SKM-1 (cell line): ENCODE results near the gene EIF1AD.
A peak's percentile ranks its signal among the peaks of the same experiment; 100 is the strongest.
"Not testable (repeated sequence)": the region's sequence is repeated elsewhere in the genome, so short reads cannot be mapped to it uniquely, and the experiment has no call there.

ENCODE experiments used
- DNase-seq: peaks from one replicate; lab custom pipeline; 2025; ENCODE audit not compliant: unreplicated experiment; lab: John Stamatoyannopoulos, UW

EIF1AD gene

DNA sequence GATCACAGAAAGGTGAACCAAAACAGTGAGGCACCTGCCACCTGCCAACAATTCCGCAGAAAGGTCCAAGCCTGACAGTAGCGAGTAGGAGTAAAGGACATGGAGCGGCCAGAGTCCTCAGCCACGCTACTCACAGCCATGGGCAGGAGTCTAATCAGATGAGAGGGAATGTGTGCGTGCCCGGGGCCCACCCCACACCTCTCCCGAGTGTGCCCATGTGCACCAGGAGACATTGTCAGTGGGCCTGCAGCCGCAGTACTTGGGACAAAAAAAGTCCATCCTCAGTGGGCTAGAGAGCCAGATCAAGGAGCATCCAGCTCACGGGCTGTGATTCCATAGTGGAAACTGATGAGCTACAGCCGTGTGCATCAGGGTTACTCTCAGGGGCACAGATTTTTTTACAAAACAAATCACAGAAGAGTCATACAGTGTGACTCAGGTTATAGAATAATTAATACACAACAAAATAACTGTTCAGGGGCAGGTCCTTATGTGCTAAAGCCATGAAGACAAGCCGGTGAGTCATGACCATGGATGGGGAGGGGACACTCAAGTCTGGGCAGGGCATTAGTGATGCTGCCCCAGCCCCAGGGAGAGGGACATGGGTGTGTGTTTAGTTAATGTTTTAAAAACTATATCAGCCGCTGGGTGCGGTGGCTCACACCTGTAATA is 28.4 kb downstream of the EIF1AD start:
- no peak for DNase-seq

DNA sequence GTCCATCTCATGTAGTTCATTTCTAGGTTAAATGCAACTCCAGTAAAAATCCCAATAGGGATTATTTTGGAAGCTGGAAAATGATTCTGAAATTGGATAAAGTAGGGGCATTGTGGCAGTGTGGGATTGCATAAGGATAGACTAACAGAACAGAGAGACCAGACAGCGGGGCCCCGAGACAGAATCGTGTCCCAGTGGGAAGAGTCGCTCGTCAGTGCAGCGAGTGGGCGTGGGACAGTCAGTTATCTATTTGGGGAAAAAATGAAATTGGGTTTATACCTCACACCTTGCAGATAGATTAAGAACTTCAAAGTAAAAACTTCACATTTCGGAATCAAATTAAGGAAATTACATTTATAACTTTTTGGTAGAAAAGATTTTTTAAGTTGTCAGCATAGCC is 29.8 kb downstream of the EIF1AD start:
- DNase-seq, result no peak

DNA sequence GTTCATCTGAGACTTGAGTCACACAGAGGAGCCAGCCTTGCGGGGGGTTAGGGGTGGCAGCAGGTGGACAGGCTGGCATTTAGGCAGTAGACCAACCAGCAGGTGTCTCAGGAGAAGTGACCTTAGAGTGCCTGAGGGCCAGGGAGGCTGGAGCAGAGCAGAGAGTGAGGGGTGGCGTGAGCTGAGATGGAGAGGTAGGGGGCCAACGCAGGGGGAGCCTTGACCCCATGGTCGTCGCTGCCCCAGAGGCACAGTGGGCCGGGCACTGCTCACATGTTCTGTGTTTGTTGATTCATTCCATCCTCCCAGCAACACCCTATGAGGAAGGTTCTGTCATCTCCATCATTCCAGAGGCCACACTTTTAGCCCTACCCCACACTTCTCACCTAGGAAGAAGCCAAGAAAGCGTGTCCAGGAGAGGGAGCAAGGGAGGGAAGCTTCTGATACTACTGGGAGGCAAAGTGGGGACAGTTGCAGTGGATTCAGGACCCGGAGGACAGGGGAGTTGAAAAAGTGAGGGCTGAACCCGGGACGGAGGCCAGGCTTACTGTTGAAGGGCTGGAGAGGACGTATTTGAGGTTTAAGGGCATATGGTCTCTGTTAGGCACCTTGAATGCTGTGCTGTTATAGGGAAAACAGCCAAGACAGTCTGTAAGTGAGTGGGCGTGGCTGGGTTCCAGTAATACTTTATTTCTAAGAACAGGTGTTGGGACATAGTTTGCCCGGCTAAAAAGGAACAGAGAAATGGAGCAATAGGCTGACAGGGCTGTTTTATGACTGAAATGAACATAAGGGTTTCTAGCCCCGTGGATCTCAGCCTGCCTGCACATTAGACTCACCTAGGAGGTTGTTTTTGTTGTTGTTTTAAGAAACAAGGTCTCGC is 33.1 kb downstream of the EIF1AD start:
- no peak for DNase-seq

GRCh38 chr11:65967329-65967934 is 34.5 kb downstream of the EIF1AD start:
- no peak for DNase-seq

DNA sequence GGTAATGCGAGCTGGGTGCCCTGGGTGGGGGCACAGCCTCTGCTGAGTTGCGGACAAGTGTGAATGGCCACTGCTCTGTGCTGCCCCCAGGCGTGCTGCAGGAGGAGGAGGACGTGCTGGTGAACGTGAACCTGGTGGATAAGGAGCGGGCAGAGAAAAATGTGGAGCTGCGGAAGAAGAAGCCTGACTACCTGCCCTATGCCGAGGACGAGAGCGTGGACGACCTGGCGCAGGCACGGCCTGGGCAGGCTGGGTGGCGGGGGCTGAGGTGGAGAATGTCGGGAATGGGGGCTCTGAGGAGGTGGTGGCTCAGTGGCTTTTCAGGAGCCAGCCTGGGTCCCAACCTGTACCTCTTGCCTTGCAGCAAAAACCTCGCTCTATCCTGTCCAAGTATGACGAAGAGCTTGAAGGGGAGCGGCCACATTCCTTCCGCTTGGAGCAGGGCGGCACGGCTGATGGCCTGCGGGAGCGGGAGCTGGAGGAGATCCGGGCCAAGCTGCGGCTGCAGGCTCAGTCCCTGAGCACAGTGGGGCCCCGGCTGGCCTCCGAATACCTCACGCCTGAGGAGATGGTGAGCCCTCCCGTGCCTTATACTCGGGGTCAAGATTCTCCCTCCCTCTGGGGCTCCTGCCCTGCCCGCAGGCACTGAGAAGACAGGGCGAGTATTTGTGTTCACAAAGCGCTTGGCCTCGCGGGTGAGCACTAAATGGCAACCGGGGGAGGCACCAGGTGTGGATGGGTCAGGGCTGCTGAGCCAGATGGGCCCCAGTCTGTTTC is 35.8 kb downstream of the EIF1AD start:
- no peak for DNase-seq

DNA sequence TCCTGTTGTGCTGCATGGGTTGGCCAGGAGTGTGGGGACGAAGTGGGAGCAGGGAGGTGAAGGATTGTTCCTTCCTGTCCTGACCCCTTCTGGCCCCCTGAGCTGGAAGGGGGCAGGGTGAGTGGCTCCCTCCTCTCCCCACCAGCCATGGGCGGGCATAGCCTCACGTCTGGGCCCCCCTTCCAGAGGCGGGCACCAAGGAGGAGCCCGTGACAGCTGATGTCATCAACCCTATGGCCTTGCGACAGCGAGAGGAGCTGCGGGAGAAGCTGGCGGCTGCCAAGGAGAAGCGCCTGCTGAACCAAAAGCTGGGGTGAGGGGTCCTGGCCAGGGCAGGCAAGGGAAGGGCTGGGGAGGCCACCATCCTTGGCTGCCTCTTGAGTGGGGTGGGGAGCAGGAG is 37.1 kb downstream of the EIF1AD start:
- DNase-seq, result no peak

DNA sequence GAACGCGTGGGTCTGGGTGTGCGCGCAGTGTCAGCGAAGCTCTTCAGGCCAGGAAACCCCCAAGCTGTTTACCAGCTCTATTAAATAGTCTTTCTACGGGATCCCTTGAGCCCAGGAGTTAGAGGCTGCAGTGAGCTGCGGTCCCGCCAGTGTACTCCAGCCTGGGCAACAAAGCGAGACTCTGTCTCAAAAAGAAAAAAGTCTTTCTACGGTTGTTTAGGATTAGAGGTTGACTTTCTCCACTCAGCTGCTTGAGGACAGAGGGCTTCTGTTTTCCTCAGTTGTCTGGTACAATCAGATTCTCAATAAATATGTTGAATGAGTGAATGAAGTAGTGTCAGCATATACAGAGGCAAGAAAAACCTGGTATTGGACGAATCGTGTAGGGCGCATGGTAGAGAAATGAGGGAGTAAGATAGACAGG is 39.8 kb downstream of the EIF1AD start:
- no peak for DNase-seq

- DNase-seq, result peak; percentile 92
Measured at GRCh38 chr11:65961267-65962140, 40.5 kb downstream of the EIF1AD start, which contains the start of gene SART1. Gene SART1 (plus strand): TSS chr11:65961734. CDS start chr11:65961781, 47 bp downstream.

DNA sequence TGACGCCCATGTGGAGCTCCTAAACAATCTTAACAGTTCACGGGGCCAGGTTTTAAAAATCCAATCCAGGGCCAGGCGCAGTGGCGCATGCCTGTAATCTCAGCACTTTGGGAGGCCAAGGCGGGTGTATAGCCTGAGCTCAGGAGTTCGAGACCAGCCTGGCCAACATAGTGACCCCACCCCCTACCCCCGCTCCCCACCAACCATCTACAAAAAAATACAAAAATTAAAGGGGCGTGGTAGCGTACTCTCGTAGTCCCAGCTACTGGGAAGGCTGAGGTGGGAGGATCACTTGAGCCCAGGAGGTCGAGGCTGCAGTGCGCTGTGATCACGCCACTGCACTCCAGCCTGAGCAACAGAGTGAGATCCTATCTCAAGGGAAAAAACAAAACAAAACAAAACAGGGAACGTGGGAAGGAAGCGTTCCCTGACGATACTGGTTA is 41.1 kb downstream of the EIF1AD start:
- no peak for DNase-seq

GRCh38 chr11:65958774-65959420 is 43.1 kb downstream of the EIF1AD start:
- DNase-seq, result no peak

DNA sequence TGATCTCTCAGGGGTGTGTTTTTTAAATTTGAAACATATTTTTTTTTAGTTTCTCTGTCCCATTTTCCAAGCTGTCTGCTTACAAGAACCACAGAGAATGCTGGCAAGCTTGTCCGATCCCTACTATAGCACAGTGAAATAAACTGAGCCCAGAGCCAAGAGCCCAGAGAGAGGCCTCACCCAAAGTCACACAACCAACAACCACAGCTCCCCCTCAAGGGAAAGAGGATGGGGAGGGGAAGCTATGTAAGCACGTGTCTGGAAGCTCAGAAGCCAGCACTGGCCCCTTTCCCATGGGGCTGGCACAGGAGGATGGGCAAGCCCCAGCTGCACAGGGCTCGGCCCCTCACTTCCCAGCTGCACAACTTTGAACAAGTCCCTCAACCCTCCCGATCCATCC is 43.7 kb downstream of the EIF1AD start:
- DNase-seq, result no peak

- no peak for DNase-seq
Measured at GRCh38 chr11:65954771-65955170, 47.2 kb downstream of the EIF1AD start.

DNA sequence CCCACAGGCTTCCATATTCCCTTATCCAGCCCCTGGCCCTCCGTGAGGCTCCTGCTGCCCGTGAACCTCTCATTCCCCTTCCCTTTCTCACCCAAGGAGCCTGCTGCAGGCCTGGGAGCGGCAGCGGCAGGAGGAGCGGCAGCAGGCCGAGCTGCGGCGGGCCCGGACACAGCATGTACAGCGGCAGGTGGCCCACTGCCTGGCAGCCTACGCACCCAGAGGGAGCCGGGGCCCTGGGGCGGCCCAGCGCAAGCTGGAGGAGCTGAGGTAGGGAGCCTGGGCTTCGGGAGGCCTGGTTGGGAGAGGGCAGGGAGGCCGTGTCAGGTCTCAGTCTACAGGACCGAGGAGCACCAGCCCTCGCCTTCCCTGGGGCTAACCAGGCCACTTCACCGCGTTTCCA is 48.5 kb downstream of the EIF1AD start:
- no peak for DNase-seq

- DNase-seq, result no peak
Measured at GRCh38 chr11:65952052-65952521, 49.9 kb downstream of the EIF1AD start.

DNA sequence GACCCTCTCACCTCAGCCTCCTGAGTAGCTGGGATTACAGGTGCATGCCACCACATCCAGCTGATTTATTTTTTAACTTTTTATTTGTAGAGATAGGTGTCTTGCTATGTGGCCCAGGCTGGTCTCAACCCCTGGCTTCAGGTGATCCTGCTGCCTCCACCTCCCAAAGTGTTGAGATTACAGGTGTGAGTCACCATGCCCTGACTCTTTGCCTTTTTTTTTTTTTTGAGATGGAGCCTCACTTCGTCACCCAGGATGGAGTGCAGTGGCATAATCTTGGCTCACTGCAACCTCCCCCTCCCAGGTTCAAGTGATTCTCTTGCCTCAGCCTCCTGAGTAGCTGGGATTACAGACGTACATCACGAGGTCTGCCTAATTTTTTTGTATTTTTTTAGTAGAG is 50.3 kb downstream of the EIF1AD start:
- DNase-seq, result not testable (repeated sequence)

DNA sequence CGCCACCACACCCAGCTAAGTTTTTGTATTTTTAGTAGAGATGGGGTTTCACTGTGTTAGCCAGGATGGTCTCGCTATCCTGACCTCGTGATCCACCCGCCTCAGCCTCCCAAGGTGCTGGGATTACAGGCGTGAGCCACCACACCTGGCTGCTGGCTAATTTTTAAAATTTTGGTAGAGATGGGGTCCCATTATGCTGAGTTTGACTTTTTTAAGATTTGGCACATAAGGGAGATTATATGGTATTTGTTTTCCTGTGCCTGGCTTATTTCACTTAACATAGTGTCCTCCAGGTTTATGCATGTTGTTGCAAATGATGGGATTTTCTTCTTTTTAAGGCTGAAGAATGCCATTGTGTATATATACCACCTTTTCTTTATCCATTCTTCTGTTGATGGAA is 51.2 kb downstream of the EIF1AD start:
- not testable (repeated sequence) for DNase-seq

- no peak for DNase-seq
Measured at GRCh38 chr11:65947603-65948125, 54.3 kb downstream of the EIF1AD start.

GRCh38 chr11:65947133-65947532 is 54.8 kb downstream of the EIF1AD start:
- no peak for DNase-seq

DNA sequence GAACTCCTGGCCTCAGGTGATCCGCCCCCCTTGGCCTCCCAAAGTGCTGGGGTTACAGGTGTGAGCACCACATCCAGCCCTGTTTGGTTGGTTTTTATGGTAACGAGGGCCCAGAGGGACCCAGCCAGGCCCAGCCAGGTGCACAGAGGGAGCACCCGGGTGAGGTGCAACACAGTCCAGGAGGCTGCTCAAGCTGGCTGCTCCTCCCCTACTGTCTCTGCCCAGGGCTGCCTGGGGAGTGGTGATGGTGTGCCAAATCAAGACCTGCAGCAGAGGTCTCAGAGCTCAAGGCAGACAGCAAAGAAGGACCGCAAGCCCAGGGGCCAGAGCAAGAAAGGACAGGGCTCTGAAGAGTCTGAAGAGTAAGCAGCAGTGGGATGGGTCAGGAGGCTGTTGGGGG is 55.3 kb downstream of the EIF1AD start:
- DNase-seq, result no peak
